Calu3 (cell line): ENCODE data around the gene BPI. TPM values are rescaled to one million over a fixed set of nuclear protein-coding genes. Genes with fewer than 3 reads are reported as not detected.

ENCODE experiments used
- BruUV-seq: library from RNA; stranded (reverse); fragments of 400-500 nt; replicated peaks from 2 replicates; lab custom pipeline; 2021; lab: Mats Ljungman, UMichigan
- CTCF ChIA-PET: fragments of 300-600 bp; sonication (Branson Sonifier 250); formaldehyde crosslinking; loops from one replicate; lab custom pipeline; 2022; ENCODE audit warnings: antibody characterized with exemption; lab: Charles Lee
- DNase-seq: peaks from one replicate; pipeline ENCODE4 v3.0.0; 2022
- H3K27ac Mint-ChIP-seq: one replicate; pipeline ENCODE4 v1.8.0; 2022; ENCODE audit warnings: mixed read lengths; ENCODE audit not compliant: unreplicated experiment
- H3K27me3 Mint-ChIP-seq: one replicate; pipeline ENCODE4 v1.8.0; 2022; ENCODE audit warnings: mixed read lengths; ENCODE audit not compliant: unreplicated experiment
- H3K36me3 Mint-ChIP-seq: one replicate; pipeline ENCODE4 v1.8.0; 2022; ENCODE audit warnings: mild to moderate bottlenecking, moderate library complexity, mixed read lengths; ENCODE audit not compliant: insufficient read depth, unreplicated experiment
- H3K4me1 Mint-ChIP-seq: one replicate; pipeline ENCODE4 v1.8.0; 2022; ENCODE audit warnings: mild to moderate bottlenecking, low read depth, mixed read lengths; ENCODE audit not compliant: unreplicated experiment
- H3K4me3 Mint-ChIP-seq: one replicate; pipeline ENCODE4 v1.8.0; 2022; ENCODE audit warnings: mild to moderate bottlenecking, low read depth, moderate library complexity, mixed read lengths; ENCODE audit not compliant: unreplicated experiment
- H3K9me3 Mint-ChIP-seq: one replicate; pipeline ENCODE4 v1.8.0; 2022; ENCODE audit warnings: low read depth, mixed read lengths; ENCODE audit not compliant: unreplicated experiment
- intact Hi-C: fragments of 100-400 bp; cut with micrococcal nuclease; formaldehyde crosslinking; loops from one replicate; pipeline ENCODE4 v1.10.0; 2022; ENCODE audit not compliant: unreplicated experiment
- total RNA-seq: library from RNA; stranded (reverse); gene quantifications from 2 replicates; pipeline ENCODE4 v1.2.3, GENCODE V29; 2022
- TF ChIP-seq, protein P1 (sequence below): fragments of 200-600 bp; IDR thresholded peaks from one replicate; pipeline ENCODE4 v1.8.0; 2022; ENCODE audit warnings: antibody characterized with exemption; ENCODE audit not compliant: unreplicated experiment

BPI gene
- total RNA-seq, 1 experiment from 2014 or later: not detected

GRCh38 chr20:38261054-38261390 lies 42.9 kb upstream of the BPI start:
- intact Hi-C loops: no loop called here
- DNase-seq: no peak
- Mint-ChIP-seq H3K36me3 (no peaks in the 10 kb centered on the region), H3K27me3 (peaks cover 94% of the 10 kb centered on the region), H3K4me3 (peak overlapping the region; percentile 60), H3K9me3 (no peaks in the 10 kb centered on the region), H3K27ac (no peak overlapping the region), H3K4me1 (peaks cover 16% of the 10 kb centered on the region)
- BruUV-seq: no TSS peak
- CTCF ChIA-PET: interaction anchor here (0.6 kb wide), 1 partner anchor 483 kb away, joined by 6 read pairs; no protein-coding TSS in a partner anchor
- TF ChIP-seq, protein P1, sequence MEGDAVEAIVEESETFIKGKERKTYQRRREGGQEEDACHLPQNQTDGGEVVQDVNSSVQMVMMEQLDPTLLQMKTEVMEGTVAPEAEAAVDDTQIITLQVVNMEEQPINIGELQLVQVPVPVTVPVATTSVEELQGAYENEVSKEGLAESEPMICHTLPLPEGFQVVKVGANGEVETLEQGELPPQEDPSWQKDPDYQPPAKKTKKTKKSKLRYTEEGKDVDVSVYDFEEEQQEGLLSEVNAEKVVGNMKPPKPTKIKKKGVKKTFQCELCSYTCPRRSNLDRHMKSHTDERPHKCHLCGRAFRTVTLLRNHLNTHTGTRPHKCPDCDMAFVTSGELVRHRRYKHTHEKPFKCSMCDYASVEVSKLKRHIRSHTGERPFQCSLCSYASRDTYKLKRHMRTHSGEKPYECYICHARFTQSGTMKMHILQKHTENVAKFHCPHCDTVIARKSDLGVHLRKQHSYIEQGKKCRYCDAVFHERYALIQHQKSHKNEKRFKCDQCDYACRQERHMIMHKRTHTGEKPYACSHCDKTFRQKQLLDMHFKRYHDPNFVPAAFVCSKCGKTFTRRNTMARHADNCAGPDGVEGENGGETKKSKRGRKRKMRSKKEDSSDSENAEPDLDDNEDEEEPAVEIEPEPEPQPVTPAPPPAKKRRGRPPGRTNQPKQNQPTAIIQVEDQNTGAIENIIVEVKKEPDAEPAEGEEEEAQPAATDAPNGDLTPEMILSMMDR: no peak

DNA sequence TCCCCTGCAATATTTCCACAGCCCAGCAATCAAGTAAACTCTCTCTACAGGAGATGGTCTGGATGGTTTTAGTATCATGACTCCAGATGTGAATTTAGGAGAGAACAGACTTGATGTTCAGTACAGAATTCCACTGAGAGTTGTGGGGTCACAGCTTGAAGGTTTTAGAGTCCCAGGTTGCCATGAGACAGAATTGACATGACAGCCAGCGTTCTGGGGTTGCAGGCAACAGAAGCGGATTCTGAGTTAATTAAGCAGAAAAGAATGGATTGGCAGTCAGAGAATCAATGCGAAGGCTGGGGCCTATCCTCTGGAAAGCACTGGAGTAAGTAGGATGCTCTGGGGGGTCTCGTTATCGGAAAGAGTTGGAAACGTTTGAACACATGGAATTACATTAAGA lies 41.0 kb upstream of the BPI start:
- Mint-ChIP-seq H3K4me1 (peaks cover 16% of the 10 kb centered on the region), H3K4me3 (no peak overlapping the region), H3K9me3 (no peaks in the 10 kb centered on the region), H3K27ac (no peak overlapping the region), H3K36me3 (no peaks in the 10 kb centered on the region), H3K27me3 (peaks cover 96% of the 10 kb centered on the region)
- CTCF ChIA-PET: interaction anchor here (0.9 to 1.2 kb wide), 2 partner anchors 10 to 16 kb away, joined by 3 read pairs; no protein-coding TSS in a partner anchor
- intact Hi-C loops: no loop called here
- no peak for DNase-seq
- BruUV-seq: no TSS peak
- TF ChIP-seq, protein P1: no peak

- DNase-seq: no peak
- Mint-ChIP-seq H3K9me3 (no peaks in the 10 kb centered on the region), H3K27me3 (peaks cover 72% of the 10 kb centered on the region), H3K36me3 (no peaks in the 10 kb centered on the region), H3K4me3 (no peak overlapping the region), H3K4me1 (peaks cover 14% of the 10 kb centered on the region), H3K27ac (no peak overlapping the region)
- CTCF ChIA-PET: no interaction called here
- intact Hi-C loops: no loop called here
- TF ChIP-seq, protein P1: no peak
- no TSS peak for BruUV-seq
Observed at GRCh38 chr20:38266426-38266825, 37.5 kb upstream of the BPI start.

DNA sequence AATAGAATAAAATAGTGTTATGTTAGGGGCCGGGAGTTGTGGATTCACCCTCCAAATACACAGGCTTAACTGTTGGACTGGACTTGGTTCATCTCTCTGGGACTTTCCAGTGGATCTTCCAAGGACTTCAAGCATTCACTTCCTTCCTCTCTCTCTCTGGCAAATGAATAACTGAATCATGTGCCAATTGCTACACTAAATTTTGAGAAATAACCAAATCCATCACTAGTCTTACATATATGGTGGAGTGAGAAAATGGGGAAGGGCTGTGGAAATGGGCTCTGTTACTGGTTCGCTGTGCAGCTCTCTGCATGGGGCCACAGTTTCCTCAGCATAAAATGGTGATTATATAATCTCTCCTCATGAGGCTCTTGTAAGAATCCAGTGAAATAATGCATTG lies 36.7 kb upstream of the BPI start:
- intact Hi-C loops: no loop called here
- TF ChIP-seq, protein P1: no peak
- Mint-ChIP-seq H3K4me3 (no peak overlapping the region), H3K4me1 (peaks cover 21% of the 10 kb centered on the region), H3K36me3 (no peaks in the 10 kb centered on the region), H3K9me3 (no peaks in the 10 kb centered on the region), H3K27me3 (peaks cover 63% of the 10 kb centered on the region), H3K27ac (no peak overlapping the region)
- BruUV-seq: no TSS peak
- DNase-seq: no peak
- CTCF ChIA-PET: no interaction called here
